ENCODE measurements around the gene GSTT4.

- TF ChIP-seq ZFP3 (CRISPR knock-in tag; IDR thresholded peaks at IDR 0.05) = no peak
- TF ChIP-seq ARNTL (CRISPR knock-in tag; IDR thresholded peaks at IDR 0.05; ENCODE audit: borderline replicate concordance, low read depth) = no peak
- no peak for TF ChIP-seq ZFP30 (CRISPR knock-in tag; IDR thresholded peaks at IDR 0.05)
- no peak for TF ChIP-seq TCF4 (CRISPR knock-in tag; IDR thresholded peaks at IDR 0.05; ENCODE audit: borderline replicate concordance)
- no peak for TF ChIP-seq POU6F1 (CRISPR knock-in tag; IDR thresholded peaks at IDR 0.05; ENCODE audit: borderline replicate concordance, low read depth)
Measured at GRCh38 chr22:24006207-24006913, 1.1 kb upstream of the GSTT4 start.
